ENCODE measurements around the gene EPHB2. TPM values are rescaled to one million over a fixed set of nuclear protein-coding genes. Genes with fewer than 3 reads are reported as not detected.

The EPHB2 gene
- total and polyA plus RNA-seq, 2 of the 8 experiments (the other 6 are each of a cell fraction or from before 2014, with no cell fraction given), result 15.8 to 17.2 TPM

DNA sequence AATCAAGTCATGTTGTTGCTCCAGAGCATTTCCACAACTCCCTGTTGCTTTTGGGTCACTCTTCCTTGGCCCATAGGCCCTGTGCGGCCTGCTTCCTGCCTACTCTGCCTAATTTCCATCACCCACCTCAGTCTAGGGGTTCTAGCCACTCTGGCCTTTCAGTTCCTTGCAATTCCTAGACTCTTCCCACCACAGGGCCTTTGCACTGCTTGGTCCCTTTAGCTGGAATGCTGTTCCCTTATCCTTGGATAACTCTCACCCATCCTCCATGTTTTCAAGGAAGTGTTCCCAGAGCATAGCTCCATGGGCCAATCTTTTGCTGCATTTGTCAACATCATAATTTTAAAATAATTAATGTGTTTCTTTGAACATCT lies 18.7 kb downstream of the EPHB2 start (continued):
- TF ChIP-seq, protein P1, sequence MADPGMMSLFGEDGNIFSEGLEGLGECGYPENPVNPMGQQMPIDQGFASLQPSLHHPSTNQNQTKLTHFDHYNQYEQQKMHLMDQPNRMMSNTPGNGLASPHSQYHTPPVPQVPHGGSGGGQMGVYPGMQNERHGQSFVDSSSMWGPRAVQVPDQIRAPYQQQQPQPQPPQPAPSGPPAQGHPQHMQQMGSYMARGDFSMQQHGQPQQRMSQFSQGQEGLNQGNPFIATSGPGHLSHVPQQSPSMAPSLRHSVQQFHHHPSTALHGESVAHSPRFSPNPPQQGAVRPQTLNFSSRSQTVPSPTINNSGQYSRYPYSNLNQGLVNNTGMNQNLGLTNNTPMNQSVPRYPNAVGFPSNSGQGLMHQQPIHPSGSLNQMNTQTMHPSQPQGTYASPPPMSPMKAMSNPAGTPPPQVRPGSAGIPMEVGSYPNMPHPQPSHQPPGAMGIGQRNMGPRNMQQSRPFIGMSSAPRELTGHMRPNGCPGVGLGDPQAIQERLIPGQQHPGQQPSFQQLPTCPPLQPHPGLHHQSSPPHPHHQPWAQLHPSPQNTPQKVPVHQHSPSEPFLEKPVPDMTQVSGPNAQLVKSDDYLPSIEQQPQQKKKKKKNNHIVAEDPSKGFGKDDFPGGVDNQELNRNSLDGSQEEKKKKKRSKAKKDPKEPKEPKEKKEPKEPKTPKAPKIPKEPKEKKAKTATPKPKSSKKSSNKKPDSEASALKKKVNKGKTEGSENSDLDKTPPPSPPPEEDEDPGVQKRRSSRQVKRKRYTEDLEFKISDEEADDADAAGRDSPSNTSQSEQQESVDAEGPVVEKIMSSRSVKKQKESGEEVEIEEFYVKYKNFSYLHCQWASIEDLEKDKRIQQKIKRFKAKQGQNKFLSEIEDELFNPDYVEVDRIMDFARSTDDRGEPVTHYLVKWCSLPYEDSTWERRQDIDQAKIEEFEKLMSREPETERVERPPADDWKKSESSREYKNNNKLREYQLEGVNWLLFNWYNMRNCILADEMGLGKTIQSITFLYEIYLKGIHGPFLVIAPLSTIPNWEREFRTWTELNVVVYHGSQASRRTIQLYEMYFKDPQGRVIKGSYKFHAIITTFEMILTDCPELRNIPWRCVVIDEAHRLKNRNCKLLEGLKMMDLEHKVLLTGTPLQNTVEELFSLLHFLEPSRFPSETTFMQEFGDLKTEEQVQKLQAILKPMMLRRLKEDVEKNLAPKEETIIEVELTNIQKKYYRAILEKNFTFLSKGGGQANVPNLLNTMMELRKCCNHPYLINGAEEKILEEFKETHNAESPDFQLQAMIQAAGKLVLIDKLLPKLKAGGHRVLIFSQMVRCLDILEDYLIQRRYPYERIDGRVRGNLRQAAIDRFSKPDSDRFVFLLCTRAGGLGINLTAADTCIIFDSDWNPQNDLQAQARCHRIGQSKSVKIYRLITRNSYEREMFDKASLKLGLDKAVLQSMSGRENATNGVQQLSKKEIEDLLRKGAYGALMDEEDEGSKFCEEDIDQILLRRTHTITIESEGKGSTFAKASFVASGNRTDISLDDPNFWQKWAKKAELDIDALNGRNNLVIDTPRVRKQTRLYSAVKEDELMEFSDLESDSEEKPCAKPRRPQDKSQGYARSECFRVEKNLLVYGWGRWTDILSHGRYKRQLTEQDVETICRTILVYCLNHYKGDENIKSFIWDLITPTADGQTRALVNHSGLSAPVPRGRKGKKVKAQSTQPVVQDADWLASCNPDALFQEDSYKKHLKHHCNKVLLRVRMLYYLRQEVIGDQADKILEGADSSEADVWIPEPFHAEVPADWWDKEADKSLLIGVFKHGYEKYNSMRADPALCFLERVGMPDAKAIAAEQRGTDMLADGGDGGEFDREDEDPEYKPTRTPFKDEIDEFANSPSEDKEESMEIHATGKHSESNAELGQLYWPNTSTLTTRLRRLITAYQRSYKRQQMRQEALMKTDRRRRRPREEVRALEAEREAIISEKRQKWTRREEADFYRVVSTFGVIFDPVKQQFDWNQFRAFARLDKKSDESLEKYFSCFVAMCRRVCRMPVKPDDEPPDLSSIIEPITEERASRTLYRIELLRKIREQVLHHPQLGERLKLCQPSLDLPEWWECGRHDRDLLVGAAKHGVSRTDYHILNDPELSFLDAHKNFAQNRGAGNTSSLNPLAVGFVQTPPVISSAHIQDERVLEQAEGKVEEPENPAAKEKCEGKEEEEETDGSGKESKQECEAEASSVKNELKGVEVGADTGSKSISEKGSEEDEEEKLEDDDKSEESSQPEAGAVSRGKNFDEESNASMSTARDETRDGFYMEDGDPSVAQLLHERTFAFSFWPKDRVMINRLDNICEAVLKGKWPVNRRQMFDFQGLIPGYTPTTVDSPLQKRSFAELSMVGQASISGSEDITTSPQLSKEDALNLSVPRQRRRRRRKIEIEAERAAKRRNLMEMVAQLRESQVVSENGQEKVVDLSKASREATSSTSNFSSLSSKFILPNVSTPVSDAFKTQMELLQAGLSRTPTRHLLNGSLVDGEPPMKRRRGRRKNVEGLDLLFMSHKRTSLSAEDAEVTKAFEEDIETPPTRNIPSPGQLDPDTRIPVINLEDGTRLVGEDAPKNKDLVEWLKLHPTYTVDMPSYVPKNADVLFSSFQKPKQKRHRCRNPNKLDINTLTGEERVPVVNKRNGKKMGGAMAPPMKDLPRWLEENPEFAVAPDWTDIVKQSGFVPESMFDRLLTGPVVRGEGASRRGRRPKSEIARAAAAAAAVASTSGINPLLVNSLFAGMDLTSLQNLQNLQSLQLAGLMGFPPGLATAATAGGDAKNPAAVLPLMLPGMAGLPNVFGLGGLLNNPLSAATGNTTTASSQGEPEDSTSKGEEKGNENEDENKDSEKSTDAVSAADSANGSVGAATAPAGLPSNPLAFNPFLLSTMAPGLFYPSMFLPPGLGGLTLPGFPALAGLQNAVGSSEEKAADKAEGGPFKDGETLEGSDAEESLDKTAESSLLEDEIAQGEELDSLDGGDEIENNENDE (IDR thresholded peaks at IDR 0.05; ENCODE audit: insufficient replicate concordance, low read length), result no peak
- TF ChIP-seq RXRA (IDR thresholded peaks at IDR 0.05; ENCODE audit: insufficient read depth, low read depth, low read length) (no peak), POLR2AphosphoS5 (IDR thresholded peaks at IDR 0.05; ENCODE audit: low read depth, low read length) (no peak), RNF2 (IDR thresholded peaks at IDR 0.05; ENCODE audit: borderline replicate concordance, low read depth, low read length, missing control alignments, poor library complexity, severe bottlenecking) (no peak), SIRT6 (IDR thresholded peaks at IDR 0.05; ENCODE audit: low read length) (no peak), JUND (IDR thresholded peaks at IDR 0.05; ENCODE audit: low read length) (no peak), SAP30 (IDR thresholded peaks at IDR 0.05; ENCODE audit: insufficient read depth, insufficient replicate concordance, low read length) (no peak), CHD1 (IDR thresholded peaks at IDR 0.05; ENCODE audit: low read depth, low read length) (no peak)
